NCI-H2107 treated with DMSO at 0.1 percent for 48 hours (cell line): ENCODE measurements around the gene SHF.

ENCODE experiments used
- DNase-seq: peaks from one replicate; lab custom pipeline; 2025; ENCODE audit not compliant: unreplicated experiment; lab: John Stamatoyannopoulos, UW

SHF gene

DNA sequence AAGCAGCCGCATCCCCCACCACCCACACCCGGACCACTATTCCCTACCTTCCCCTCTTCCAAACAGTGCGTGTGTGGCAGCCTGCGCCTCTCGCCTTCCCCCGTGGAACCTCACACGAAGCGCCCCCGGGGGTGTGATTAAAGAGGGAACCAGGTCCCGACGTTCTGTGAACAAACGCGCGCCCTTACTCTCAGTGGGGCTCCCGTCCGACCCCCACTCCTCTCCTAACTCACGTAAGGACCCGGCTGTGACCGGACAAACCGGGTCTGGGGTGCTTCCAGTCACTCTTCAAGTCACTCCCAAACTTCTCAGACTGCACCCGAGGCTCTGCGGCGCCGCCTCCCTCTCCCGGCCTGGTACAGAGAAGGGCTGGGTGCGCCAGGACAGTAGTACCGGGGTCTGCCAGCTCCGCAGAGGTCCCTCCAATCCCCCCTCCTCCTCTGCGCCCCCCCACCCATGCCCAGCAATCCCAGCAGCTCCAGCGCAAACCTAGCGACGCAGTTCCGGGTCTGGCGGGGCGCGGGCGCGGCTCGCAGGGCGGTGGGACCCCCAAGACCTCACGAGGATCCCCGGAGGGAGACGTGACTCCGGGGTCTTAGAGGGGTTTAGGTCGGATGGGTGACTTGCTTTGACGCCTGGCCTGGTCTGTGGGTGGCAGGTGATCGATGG is 58.7 kb downstream of the SHF start:
- DNase-seq: no peak

DNA sequence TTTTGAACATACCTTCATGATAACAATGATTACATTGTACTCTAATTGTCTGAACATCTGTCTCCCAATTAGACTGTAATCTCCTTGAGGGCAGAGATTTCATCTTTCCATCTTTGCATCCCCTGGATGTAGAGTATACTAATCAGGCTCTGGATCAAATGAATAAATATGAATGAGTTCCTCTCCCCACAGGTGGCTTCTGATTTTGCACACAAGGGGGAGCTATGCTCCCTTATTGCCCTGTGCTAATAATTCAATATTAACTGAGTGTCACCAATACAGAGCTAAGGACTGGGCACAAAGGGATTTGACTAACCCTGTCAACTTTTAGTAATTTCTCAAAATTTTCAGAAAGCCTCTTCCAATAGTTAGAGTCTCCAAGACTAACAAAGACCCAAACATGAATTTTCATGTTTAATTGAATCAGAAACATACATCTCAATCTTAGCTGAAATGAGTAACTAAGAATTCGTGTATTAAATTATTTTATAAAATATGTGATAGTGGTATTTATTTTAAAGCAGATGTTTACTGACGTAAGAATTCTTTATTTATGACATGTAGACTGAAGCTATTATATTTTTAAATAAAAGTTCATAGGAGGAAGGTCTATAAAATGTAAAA is 61.1 kb downstream of the SHF start:
- DNase-seq: no peak

DNA sequence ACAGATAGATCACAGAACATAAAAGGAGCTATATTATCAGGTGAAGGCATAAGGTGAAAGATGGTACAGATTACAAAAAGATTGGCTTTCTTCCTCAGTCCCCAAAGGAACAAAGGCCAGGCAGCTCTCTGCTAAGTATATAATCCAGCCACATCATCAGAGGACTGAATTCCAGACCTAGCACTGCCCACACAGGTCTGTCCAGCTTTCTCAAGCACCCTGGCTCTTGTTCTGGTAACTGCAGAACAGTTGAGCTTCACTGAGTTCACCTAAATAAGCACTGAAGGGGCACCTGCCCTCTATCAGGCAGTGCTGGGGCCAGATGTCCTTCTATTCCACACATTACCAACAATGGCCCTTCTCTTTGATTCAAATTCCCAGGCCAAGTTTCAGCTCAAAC is 64.4 kb downstream of the SHF start:
- no peak for DNase-seq

DNA sequence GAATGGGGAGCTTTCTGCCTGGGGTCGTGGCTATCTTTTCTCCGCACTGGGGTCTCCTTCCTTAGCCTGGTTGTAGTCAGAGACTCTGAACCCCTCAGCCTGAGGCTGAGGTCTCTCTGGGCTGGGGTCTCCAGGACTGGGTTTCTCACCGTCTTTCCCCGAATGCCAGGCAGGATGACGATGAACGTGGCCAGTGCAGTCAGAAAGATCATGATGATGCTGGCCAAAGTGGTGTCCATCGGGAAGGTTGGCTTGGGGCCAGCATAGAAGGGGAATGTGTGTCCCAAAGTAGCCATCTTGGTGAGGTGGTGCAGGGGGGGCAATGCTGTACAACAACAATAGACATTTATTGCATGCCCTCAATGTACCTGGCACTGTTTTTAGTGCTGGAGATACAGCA is 65.0 kb downstream of the SHF start:
- no peak for DNase-seq

DNA sequence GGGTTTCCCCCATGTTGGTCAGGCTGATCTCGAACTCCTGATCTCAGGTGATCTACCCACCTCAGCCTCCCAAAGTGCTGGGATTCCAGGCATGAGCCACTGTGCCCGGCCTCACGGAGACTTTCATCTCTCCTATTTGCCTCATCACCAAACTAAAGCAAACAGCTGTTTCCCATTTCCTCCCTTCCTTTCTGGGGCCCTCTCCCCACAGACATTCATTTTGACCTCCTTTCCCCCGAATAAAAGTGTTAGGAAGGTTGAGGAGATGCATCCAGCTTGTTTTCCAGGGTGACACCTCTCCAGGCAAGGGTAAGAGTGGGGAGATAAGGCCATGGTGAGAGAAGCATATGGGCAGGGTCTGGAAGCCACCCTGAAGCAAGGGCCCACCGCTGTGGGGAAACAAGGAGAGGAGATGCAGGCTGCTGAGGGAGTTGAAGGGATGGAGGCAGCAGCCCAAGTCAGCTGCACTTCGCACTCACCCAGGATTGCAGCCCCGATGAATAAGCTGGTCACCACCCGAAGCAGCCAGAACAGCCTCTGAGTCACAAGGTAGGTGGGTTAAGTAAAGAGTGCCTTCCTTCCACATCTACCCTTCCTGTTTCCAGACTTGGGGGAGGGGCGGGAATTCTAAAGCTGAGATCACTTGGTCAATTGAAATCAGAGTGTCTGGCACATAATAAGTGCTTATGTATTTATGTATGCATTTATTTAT is 65.9 kb downstream of the SHF start:
- no peak for DNase-seq

DNA sequence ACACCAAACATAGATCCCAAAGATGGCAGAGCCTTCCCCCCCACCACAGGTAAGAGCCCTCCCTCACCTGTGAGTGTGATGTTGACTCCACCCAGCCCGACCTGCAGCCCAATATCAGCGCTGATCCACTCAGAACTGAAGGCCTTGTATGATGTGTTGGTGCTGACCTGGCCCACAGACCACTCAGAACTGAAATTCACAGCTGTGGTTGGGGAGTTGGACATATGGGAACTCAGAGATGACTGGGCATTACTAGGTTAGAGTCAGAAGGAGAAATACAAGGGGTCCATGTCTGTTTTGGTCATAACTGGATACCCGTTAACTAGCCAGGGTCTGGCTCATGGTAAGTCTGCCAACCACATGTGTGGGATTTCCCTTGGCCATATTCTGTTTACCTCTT is 66.7 kb downstream of the SHF start:
- DNase-seq: no peak

DNA sequence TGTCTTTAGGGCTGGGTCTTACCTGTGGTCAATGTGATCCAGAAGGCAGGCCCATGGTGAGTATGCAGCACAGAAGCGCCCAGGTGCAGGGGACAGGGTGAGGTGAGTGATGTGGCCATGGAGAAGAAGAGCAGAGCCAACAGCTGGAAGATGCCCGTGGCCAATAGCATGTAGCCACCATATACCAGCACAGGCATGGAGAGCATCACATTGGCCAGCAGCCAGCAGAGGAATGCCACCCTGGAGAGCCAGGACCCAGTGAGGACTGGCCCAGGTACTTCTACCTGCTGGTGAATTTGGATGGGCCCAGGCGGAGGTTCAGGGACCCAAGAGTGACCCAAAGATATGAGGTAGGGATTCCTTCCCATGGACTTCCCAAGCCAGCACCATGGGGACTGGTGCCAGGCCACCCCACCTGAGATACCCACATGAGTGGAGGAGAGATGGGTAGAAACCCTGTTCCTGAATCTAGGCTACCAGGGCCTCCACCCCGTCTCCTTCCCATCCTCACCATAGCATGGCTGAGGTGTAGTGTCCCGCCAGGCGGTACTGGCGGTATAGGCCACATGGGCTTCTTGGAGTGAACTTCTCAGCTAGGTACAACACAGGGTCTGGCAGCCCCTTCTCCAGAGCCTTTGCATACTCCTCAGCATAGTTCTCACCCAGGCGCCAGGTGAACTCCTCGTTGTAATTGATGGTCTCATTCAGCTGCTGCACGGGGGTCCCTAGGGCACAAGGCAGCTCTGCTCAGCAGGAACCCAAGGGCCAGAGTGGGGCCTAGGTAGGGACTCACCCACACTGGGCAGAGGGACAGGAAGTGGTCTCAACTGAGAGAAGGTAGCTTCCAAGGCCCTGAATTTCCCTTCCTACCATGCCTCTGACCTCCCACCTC is 67.4 kb downstream of the SHF start:
- no peak for DNase-seq

DNA sequence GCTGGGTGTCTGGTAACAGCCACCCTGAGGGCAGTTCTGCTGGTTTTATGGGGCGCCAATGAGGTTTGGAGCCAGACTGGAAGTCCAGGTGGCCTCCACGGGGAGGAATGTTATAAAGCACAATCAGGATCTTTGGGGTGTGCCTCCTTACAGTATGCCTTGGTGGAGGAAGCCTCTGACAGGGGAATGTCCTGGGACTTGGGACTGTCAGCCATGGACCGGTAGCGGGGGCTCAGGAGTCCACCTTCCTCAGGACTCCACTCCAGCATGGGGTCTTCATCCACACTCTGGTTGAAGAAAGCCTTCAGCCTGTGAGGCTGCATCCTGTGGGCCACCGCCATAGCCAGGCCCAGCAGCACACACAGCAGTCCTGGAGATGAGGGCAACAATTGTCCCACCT is 68.8 kb downstream of the SHF start:
- DNase-seq: no peak

DNA sequence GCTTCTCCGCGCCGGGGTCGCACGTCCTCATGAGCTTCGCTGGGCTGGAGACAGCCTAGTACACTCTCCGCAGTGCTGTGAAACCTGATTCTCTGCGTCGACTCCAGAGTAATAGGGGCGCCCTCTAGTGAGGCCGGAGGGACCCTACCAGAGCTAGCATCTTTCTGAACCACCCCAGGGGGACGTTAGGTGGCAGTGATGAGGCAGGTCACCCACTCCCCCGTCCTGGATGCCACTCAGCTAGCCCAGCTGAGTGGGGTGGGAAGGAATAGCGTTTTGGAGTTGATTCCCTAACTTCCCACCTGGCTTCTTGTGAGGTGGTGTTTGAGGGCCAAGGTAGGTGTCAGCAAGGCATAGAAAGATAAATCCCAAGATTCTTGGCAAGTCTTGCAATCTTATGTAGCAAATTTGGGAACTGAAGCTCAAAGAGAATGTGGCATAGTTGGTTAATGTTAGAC is 69.6 kb downstream of the SHF start:
- DNase-seq: peak; percentile 66

DNA sequence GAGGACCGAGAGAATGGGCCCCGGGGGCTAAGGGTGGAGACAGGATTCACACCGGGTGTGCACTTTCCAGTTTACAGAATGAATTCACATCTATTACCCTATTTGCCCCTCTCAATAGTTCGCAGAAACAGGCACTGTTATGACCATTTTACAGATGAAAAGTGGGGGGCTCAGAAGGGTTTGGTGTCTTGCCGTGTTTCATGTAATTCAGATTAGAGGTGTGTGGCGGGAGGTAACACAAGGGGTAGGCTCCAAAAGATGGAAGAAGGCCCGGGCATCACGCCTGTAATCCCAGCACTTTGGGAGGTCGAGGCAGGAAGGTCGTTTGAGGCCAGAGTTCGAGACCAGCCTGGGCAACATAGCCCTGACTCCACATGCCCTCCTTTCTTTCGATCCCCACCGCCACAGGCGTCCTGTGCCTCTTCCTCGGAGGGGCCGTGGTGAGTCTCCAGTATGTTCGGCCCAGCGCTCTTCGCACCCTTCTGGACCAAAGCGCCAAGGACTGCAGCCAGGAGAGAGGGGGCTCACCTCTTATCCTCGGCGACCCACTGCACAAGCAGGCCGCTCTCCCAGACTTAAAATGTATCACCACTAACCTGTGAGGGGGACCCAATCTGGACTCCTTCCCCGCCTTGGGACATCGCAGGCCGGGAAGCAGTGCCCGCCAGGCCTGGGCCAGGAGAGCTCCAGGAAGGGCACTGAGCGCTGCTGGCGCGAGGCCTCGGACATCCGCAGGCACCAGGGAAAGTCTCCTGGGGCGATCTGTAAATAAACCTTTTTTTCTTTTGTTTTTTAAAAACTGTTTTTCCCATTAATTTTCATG is 70.2 kb downstream of the SHF start:
- DNase-seq: no peak
